GM12878 (cell line): ENCODE measurements around the gene COX10. TPM values are rescaled to one million over a fixed set of nuclear protein-coding genes. Genes with fewer than 3 reads are reported as not detected.

Experiments
- ATAC-seq: fragments of 200-7000 bp; cut with Tn5 transposase; 3 replicates; pipeline ENCODE4 v1.9.1; 2020; ENCODE audit warnings: mild to moderate bottlenecking, moderate library complexity
- Bru-seq: library from RNA; stranded (reverse); fragments of 400-500 nt; gene quantifications from one replicate; lab custom pipeline; 2021; lab: Mats Ljungman, UMichigan
- BruChase-seq, 2 experiments: library from RNA; stranded (reverse); fragments of 400-500 nt; gene quantifications; one replicate each; lab custom pipeline; 2021; lab: Mats Ljungman, UMichigan
- BruUV-seq: library from RNA; stranded (reverse); fragments of 400-500 nt; replicated peaks from 2 replicates; lab custom pipeline; 2021; lab: Mats Ljungman, UMichigan
- CTCF ChIA-PET: fragments of 300-600 bp; sonication (Branson Sonifier 250); formaldehyde crosslinking; extraction: SDS; loops from one replicate; lab custom pipeline; 2021; ENCODE audit warnings: inconsistent platforms; lab: Yijun Ruan, JAX
- POLR2A ChIA-PET: fragments of 350-600 bp; formaldehyde crosslinking; extraction: SDS; loops from one replicate; lab custom pipeline; 2021; ENCODE audit warnings: inconsistent platforms; lab: Charles Lee
- RAD21 ChIA-PET: fragments of 300-600 bp; sonication (Branson Sonifier 250); formaldehyde crosslinking; loops from one replicate; lab custom pipeline; 2023; ENCODE audit warnings: antibody characterized with exemption; ENCODE audit not compliant: unreplicated experiment; lab: Charles Lee
- SMC1A ChIA-PET: fragments of 300-600 bp; sonication (Branson Sonifier 250); formaldehyde crosslinking; loops from one replicate; lab custom pipeline; 2023; ENCODE audit not compliant: unreplicated experiment, uncharacterized antibody; lab: Charles Lee
- DNase-seq: peaks from one replicate; pipeline ENCODE4 v3.0.0-alpha.2; 2011; ENCODE audit warnings: low read depth, low spot score
- FAIRE-seq: peaks from 3 replicates; lab custom pipeline; 2011; peaks lifted over from hg19 to GRCh38; lab: Jason Lieb, UNC
- H2AFZ ChIP-seq: 2 replicates; pipeline ENCODE4 v1.6.0; 2011; ENCODE audit warnings: low read depth, low read length, control low read depth; ENCODE audit not compliant: control insufficient read depth
- H3K27ac ChIP-seq: 2 replicates; pipeline ENCODE4 v1.5.1; 2011; ENCODE audit warnings: control low read depth; ENCODE audit not compliant: control insufficient read depth, insufficient read depth
- H3K27me3 ChIP-seq, 2 experiments: replicated peaks in 1 of 2; 2 replicates each; pipeline versions ENCODE4 v1.6.0 to v1.6.1; 2011; ENCODE audit warnings: low read length in 1 of 2; ENCODE audit not compliant: control insufficient read depth in 2 of 2, insufficient read depth in 2 of 2
- H3K36me3 ChIP-seq, 2 experiments: 2 replicates each; pipeline ENCODE4 v1.5.1; 2011; ENCODE audit warnings: low read length in 1 of 2; ENCODE audit not compliant: control insufficient read depth in 2 of 2, insufficient read depth in 2 of 2
- H3K4me1 ChIP-seq: 2 replicates; pipeline ENCODE4 v1.6.1; 2011; ENCODE audit warnings: mild to moderate bottlenecking, low read length, moderate library complexity, mixed read lengths; ENCODE audit not compliant: control insufficient read depth, insufficient read depth
- H3K4me2 ChIP-seq: 2 replicates; pipeline ENCODE4 v1.6.0; 2011; ENCODE audit warnings: control low read depth; ENCODE audit not compliant: control insufficient read depth, insufficient read depth
- H3K4me3 ChIP-seq: fragments of 200-600 bp; sonication (generic); 2 replicates; pipeline ENCODE4 v1.5.1; 2016
- H3K79me2 ChIP-seq: 2 replicates; pipeline ENCODE4 v1.6.0; 2011; ENCODE audit warnings: low read length; ENCODE audit not compliant: control insufficient read depth, insufficient read depth
- H3K9ac ChIP-seq: 2 replicates; pipeline ENCODE4 v1.8.0; 2011; ENCODE audit warnings: low read length, control low read depth, mixed read lengths; ENCODE audit not compliant: control insufficient read depth, insufficient read depth
- H3K9me3 ChIP-seq: replicated peaks from 3 replicates; pipeline ENCODE4 v1.5.1; 2011; ENCODE audit warnings: mild to moderate bottlenecking, low read length; ENCODE audit not compliant: control insufficient read depth, insufficient read depth
- H4K20me1 ChIP-seq: 2 replicates; pipeline ENCODE4 v1.6.0; 2011; ENCODE audit not compliant: control insufficient read depth, insufficient read depth
- ASH2L ChIP-seq: fragments of 300-600, 200-600 bp; sonication (generic); IDR thresholded peaks from 2 replicates; pipeline ENCODE4 v1.6.1; 2017; ENCODE audit warnings: low read depth, mild to moderate bottlenecking, borderline replicate concordance
- ESRRA ChIP-seq: IDR thresholded peaks from 2 replicates; pipeline ENCODE4 v1.6.1; 2012; ENCODE audit warnings: mild to moderate bottlenecking, low read length, improper control_type of control experiment
- MYC ChIP-seq: IDR thresholded peaks from 2 replicates; pipeline ENCODE4 v1.6.1; 2011; ENCODE audit warnings: mild to moderate bottlenecking, low read length, moderate library complexity, inconsistent platforms; ENCODE audit not compliant: insufficient read depth, insufficient replicate concordance, insufficient read length, severe bottlenecking
- NR2C2 ChIP-seq: IDR thresholded peaks from 2 replicates; pipeline ENCODE4 v1.6.1; 2011; ENCODE audit warnings: borderline replicate concordance, low read depth; ENCODE audit not compliant: control insufficient read depth, insufficient read length
- SIN3A ChIP-seq: IDR thresholded peaks from 2 replicates; pipeline ENCODE4 v1.6.1; 2012; ENCODE audit warnings: low read depth, low read length, improper control_type of control experiment
- SRF ChIP-seq, 2 experiments: IDR thresholded peaks; 2 replicates each; pipeline ENCODE4 v1.6.1; 2011; ENCODE audit warnings: low read depth in 2 of 2, low read length in 2 of 2, mild to moderate bottlenecking in 1 of 2, moderate library complexity in 1 of 2
- TAF1 ChIP-seq: IDR thresholded peaks from 2 replicates; pipeline ENCODE4 v1.6.1; 2011; ENCODE audit warnings: mild to moderate bottlenecking, low read depth, low read length, borderline replicate concordance
- TBL1XR1 ChIP-seq: IDR thresholded peaks from 2 replicates; pipeline ENCODE4 v1.6.1; 2012; ENCODE audit warnings: low read depth, low read length, improper control_type of control experiment
- TCF12 ChIP-seq: IDR thresholded peaks from 2 replicates; pipeline ENCODE4 v1.6.1; 2011; ENCODE audit warnings: low read depth, mild to moderate bottlenecking, low read length
- YBX1 ChIP-seq: fragments of 450-650 bp; IDR thresholded peaks from 2 replicates; pipeline ENCODE4 v1.6.1; 2016; ENCODE audit warnings: antibody characterized with exemption
- WGBS: methylation state at CpG from one replicate; pipeline ENCODE4 v1.1.6; 2016; ENCODE audit warnings: low lambda C conversion rate; ENCODE audit not compliant: insufficient replicate concordance, insufficient coverage; ENCODE audit errors: missing lambda C conversion rate; 5-methylcytosine and 5-hydroxymethylcytosine counted together
- in situ Hi-C: fragments of 300-500 bp; cut with MboI; formaldehyde crosslinking; loops from 9 replicates; pipeline ENCODE4 v1.14.3; 2018; ENCODE audit warnings: mixed read lengths
- intact Hi-C: fragments of 100-400 bp; cut with micrococcal nuclease; formaldehyde crosslinking; loops from one replicate; pipeline ENCODE4 v1.14.2; 2022; ENCODE audit not compliant: unreplicated experiment
- long read RNA-seq, 2 experiments: library from polyadenylated mRNA; unstranded; transcript quantifications; one replicate each; pipeline ENCODE4 v2.0.0, GENCODE V29; 2019 to 2020
- polyA minus RNA-seq, 3 experiments: library from RNA; depleted of rRNA, polyadenylated mRNA; stranded (reverse); fragments of >200 nt; gene quantifications; 2 replicates each; pipeline ENCODE4 v1.2.3, GENCODE V29; 2011
- polyA plus RNA-seq, 11 experiments: library from polyadenylated mRNA; depleted of rRNA in 4 of 11; unstranded in 6 of 11; stranded (reverse) in 5 of 11; fragments of >200 nt; fragmentation: Nextera tagmentation in 4 of 11; fragmentation: Illumina TruSeq in 1 of 11; extraction: Ambion mirVana in 4 of 11; extraction: Trizol in 1 of 11; gene quantifications; 1 replicate in 1 of 11; 2 replicates in 10 of 11; pipeline versions ENCODE4 v1.2.1 to v1.2.3, GENCODE V29; 2011 to 2016; ENCODE audit warnings: inconsistent platforms in 2 of 11, missing spikeins in 2 of 11, low read depth in 1 of 11
- total RNA-seq, 4 experiments: library from RNA; depleted of rRNA in 3 of 4; stranded (reverse); fragments of >200 nt in 3 of 4; fragmentation: Illumina TruSeq in 1 of 4; extraction: Trizol in 1 of 4; gene quantifications; 2 replicates each; pipeline versions ENCODE4 v1.2.1 to v1.2.3, GENCODE V29; 2013 to 2021
- TF ChIP-seq, protein P1 (sequence below): fragments of 150-350 bp; IDR thresholded peaks from 2 replicates; pipeline ENCODE4 v1.6.1; 2016; ENCODE audit warnings: low read depth, low read length

Gene COX10
- total RNA-seq (2013; cell fraction: nucleolus; rRNA removed), result 88.4 and 89.0 TPM in 2 replicates
- total RNA-seq (2014; rRNA removed) (25.0 and 26.0 TPM in 2 replicates), total RNA-seq (2014; rRNA removed; fragmentation: Illumina TruSeq; extraction: Trizol) (18.7 and 19.3 TPM in 2 replicates), total RNA-seq (2021) (21.2 and 22.8 TPM in 2 replicates), polyA plus RNA-seq (2011; rRNA removed) (17.9 and 19.8 TPM in 2 replicates), polyA plus RNA-seq (2014; fragmentation: Illumina TruSeq; extraction: Trizol) (20.7 and 29.3 TPM in 2 replicates), polyA plus RNA-seq (2014; fragmentation: Nextera tagmentation; extraction: Ambion mirVana) (10 to 100 TPM in 1 of 2 experiments, 1 to 10 TPM in 1; 9.6 to 12.6 TPM), polyA plus RNA-seq (2014; rRNA removed) (16.2 and 16.9 TPM in 2 replicates), polyA plus RNA-seq (2016; fragmentation: Nextera tagmentation; extraction: Ambion mirVana) (10 to 100 TPM; 28.7 to 29.4 TPM), polyA minus RNA-seq (2011; rRNA and poly(A)+ RNA removed) (26.8 and 29.7 TPM in 2 replicates), Bru-seq, nascent RNA (percentile 76 among the genes with signal in this experiment), BruChase-seq, experiment 1, labeled RNA remaining after a 6-hour chase (percentile 58 among the genes with signal in this experiment), BruChase-seq, experiment 2, labeled RNA remaining after a 2-hour chase (percentile 61 among the genes with signal in this experiment)
- polyA plus RNA-seq (2011; ENCODE audit: low read depth), result 8.4 TPM
- polyA plus RNA-seq (2011; cell fraction: cytosol; rRNA removed), result 23.2 and 29.7 TPM in 2 replicates
- 15.7 and 20.2 TPM in 2 replicates for polyA plus RNA-seq (2011; cell fraction: nucleus; rRNA removed)
- 11.6 TPM in 2 replicates for polyA plus RNA-seq (2012)
- polyA minus RNA-seq (2011; cell fraction: cytosol; rRNA and poly(A)+ RNA removed), result 12.2 and 14.3 TPM in 2 replicates
- 33.0 and 47.1 TPM in 2 replicates for polyA minus RNA-seq (2011; cell fraction: nucleus; rRNA and poly(A)+ RNA removed)
- long read RNA-seq, experiment 1, transcript COX10-201 (7 exons, 2,873 nt), result major isoform, 14 of 20 reads
- long read RNA-seq, experiment 1, partial matches to known transcripts, result 3 of 20 reads
- long read RNA-seq, experiment 1, other reads (novel, unspliced or antisense), result 1 of 20 reads
- long read RNA-seq, experiment 2, transcript COX10-202 (3 exons, 875 nt), result minor isoform, 13 of 74 reads
- long read RNA-seq, experiment 2, transcript COX10-201 (7 exons, 2,873 nt), result major isoform, 20 of 74 reads
- long read RNA-seq, experiment 2, partial matches to known transcripts, result 31 of 74 reads
- long read RNA-seq, experiment 2, other reads (novel, unspliced or antisense), result 10 of 74 reads

DNA sequence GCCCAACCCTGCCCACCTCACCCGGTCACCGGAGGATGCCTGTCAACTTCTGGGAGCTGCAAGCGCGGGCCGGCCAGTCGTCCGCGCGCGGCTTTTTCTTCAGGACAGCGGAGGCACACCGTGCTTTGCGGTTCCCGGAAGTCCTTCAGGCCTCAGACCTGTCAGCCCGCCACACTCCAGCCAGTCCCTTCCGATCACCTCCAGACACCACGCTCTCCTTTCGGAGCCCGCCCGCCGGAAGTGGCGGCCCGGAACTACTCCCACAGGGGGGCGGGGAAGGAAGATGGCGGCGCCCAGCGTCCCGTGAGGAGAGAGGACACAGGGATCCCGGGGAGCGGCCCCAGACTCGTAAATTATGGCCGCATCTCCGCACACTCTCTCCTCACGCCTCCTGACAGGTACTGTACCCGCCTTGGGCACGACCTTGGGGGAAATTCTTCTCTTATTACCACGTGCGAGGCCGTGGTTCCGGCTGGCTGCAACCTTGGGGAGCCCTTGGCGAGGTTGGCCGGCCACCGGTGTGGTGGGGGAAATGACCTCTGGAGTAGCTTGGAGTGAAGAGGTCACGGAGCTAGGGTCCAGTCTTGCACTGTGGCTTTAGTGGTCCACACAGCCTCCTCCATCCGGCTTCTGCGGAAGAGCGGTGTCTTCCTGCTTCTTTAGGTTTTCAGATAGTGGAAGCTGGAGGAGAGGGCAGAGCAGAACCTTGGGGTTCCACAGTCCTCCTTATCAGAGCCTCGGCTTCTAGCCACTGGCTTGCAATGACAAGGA is at the start of gene COX10:
COX10 (plus strand) TSS at position 254 of the 771 bp plus-strand sequence; CDS start at position 356, 102 bp downstream.
- in situ Hi-C loops, result no loop called here
- H3K9ac ChIP-seq, result peak within 1 kb of the TSS; percentile 75
- no peaks in the 10 kb centered on the region for H3K9me3 ChIP-seq
- no peaks in the 10 kb centered on the region for H4K20me1 ChIP-seq
- ChIA-PET POLR2A (no interaction called here), SMC1A (no interaction called here), RAD21 (no interaction called here), CTCF (no interaction called here)
- peak within 1 kb of the TSS; percentile 96 for H3K4me2 ChIP-seq
- peak within 1 kb of the TSS; percentile 45 for H3K27ac ChIP-seq
- WGBS, result under 1% methylated on average over 48 of the region's 48 CpGs
- peak; percentile 51 for DNase-seq
- peak; percentile 99 for ATAC-seq
- intact Hi-C loops, result no loop called here
- H3K27me3 ChIP-seq, result no peaks in the 10 kb centered on the region
- H2AFZ ChIP-seq, result peak within 1 kb of the TSS; percentile 86
- BruUV-seq, result TSS peak; percentile 66
- H3K79me2 ChIP-seq, result peaks cover 53% of the 10 kb centered on the region
- 0 out of 2 replicates have a peak, but pooled peaks cover 3% of the 10 kb centered on the region for H3K4me1 ChIP-seq
- FAIRE-seq, result peak; percentile 86
- H3K36me3 ChIP-seq, result no peaks in the 10 kb centered on the region; a peak in 1 of 4 replicates
- H3K4me3 ChIP-seq, result peak within 1 kb of the TSS; percentile 95
- 0 out of 2 replicates have a peak, but pooled peaks have one; percentile 62 for TF ChIP-seq ASH2L
- TF ChIP-seq TAF1, result peak; percentile 98
- peak; percentile 88; the same call in 1 of the 2 replicates for TF ChIP-seq ESRRA
- TF ChIP-seq NR2C2, result no peak
- TF ChIP-seq, protein P1, sequence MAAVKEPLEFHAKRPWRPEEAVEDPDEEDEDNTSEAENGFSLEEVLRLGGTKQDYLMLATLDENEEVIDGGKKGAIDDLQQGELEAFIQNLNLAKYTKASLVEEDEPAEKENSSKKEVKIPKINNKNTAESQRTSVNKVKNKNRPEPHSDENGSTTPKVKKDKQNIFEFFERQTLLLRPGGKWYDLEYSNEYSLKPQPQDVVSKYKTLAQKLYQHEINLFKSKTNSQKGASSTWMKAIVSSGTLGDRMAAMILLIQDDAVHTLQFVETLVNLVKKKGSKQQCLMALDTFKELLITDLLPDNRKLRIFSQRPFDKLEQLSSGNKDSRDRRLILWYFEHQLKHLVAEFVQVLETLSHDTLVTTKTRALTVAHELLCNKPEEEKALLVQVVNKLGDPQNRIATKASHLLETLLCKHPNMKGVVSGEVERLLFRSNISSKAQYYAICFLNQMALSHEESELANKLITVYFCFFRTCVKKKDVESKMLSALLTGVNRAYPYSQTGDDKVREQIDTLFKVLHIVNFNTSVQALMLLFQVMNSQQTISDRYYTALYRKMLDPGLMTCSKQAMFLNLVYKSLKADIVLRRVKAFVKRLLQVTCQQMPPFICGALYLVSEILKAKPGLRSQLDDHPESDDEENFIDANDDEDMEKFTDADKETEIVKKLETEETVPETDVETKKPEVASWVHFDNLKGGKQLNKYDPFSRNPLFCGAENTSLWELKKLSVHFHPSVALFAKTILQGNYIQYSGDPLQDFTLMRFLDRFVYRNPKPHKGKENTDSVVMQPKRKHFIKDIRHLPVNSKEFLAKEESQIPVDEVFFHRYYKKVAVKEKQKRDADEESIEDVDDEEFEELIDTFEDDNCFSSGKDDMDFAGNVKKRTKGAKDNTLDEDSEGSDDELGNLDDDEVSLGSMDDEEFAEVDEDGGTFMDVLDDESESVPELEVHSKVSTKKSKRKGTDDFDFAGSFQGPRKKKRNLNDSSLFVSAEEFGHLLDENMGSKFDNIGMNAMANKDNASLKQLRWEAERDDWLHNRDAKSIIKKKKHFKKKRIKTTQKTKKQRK, result no peak
- no peak for TF ChIP-seq SRF (IDR thresholded peaks at IDR 0.05; ENCODE audit: low read depth in 2 of 2, low read length in 2 of 2)
- peak; percentile 96 for TF ChIP-seq MYC
- peak; percentile 91 for TF ChIP-seq SIN3A
- peak; percentile 86; the same call in 1 of the 2 replicates for TF ChIP-seq TBL1XR1
- peak; percentile 43; the same call in 1 of the 2 replicates for TF ChIP-seq TCF12
- TF ChIP-seq YBX1, result no peak
